Kidney epithelial cell (primary cell): ENCODE results near the gene RIOK2. TPM values are rescaled to one million over a fixed set of nuclear protein-coding genes. Genes with fewer than 3 reads are reported as not detected.

Experiments used
- DNase-seq: peaks from one replicate; pipeline ENCODE4 v3.0.0-alpha.2; 2010; ENCODE audit warnings: low read depth
- H3K27me3 ChIP-seq: 2 replicates; pipeline ENCODE4 v1.6.0; 2011; ENCODE audit warnings: low read length; ENCODE audit not compliant: control insufficient read depth, insufficient read depth
- H3K36me3 ChIP-seq: 2 replicates; pipeline ENCODE4 v1.5.1; 2011; ENCODE audit warnings: low read length; ENCODE audit not compliant: control insufficient read depth, insufficient read depth
- H3K4me3 ChIP-seq: 2 replicates; pipeline ENCODE4 v1.5.1; 2011; ENCODE audit warnings: low read depth, mild to moderate bottlenecking, control low read depth, low read length
- total RNA-seq: library from RNA; depleted of rRNA; stranded (reverse); fragments of >200 nt; gene quantifications from 2 replicates; pipeline ENCODE4 v1.2.3, GENCODE V29; 2015
- TF ChIP-seq, protein P1 (sequence below): IDR thresholded peaks from 2 replicates; pipeline ENCODE4 v1.5.1; 2011; ENCODE audit warnings: mild to moderate bottlenecking, moderate library complexity, low read length, control low read depth, inconsistent platforms; ENCODE audit not compliant: insufficient read depth, poor library complexity, severe bottlenecking

RIOK2 gene
- total RNA-seq, 1 donor from 2014 or later, result 25.6 TPM

GRCh38 chr5:97131921-97132320 is 51.1 kb downstream of the RIOK2 start:
- no peak for DNase-seq
- TF ChIP-seq, protein P1, sequence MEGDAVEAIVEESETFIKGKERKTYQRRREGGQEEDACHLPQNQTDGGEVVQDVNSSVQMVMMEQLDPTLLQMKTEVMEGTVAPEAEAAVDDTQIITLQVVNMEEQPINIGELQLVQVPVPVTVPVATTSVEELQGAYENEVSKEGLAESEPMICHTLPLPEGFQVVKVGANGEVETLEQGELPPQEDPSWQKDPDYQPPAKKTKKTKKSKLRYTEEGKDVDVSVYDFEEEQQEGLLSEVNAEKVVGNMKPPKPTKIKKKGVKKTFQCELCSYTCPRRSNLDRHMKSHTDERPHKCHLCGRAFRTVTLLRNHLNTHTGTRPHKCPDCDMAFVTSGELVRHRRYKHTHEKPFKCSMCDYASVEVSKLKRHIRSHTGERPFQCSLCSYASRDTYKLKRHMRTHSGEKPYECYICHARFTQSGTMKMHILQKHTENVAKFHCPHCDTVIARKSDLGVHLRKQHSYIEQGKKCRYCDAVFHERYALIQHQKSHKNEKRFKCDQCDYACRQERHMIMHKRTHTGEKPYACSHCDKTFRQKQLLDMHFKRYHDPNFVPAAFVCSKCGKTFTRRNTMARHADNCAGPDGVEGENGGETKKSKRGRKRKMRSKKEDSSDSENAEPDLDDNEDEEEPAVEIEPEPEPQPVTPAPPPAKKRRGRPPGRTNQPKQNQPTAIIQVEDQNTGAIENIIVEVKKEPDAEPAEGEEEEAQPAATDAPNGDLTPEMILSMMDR, result no peak

DNA sequence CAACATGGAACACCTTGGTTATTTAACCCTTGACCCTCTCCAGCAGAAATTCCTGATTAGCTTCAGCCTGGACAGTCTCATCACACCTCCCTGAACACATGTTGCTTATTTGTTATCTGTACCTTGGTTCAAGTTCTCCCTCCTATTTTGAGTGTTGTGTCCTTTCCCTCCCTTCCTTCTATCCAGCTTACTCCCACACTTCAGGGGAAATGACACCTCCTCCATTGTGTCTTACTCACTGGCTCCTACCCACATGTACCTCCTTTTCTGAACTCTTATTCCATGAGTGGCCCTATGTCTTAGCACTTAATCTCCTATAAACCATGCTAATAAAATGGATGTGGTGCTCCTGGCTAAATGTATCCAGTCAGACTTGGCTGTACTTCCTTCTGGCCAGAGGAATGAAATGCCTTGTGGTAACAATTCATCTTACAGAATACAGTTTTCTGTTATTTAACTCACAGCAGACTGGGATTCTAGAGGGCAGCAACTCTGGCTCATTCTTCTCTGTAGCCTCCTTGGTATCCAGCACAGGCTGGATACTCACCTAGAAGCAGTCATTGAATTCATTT is 51.8 kb downstream of the RIOK2 start:
- no peaks in the 10 kb centered on the region for H3K36me3 ChIP-seq
- no peaks in the 10 kb centered on the region for H3K27me3 ChIP-seq
- TF ChIP-seq, protein P1, result no peak
- no peak overlapping the region for H3K4me3 ChIP-seq
- no peak for DNase-seq

More at GRCh38 chr5:97131921-97132320, 51.1 kb downstream of the RIOK2 start:
- Histone ChIP-seq H3K27me3 (no peaks in the 10 kb centered on the region), H3K4me3 (no peak overlapping the region), H3K36me3 (no peaks in the 10 kb centered on the region)

- TF ChIP-seq, protein P1, result no peak
- DNase-seq, result no peak
- no peaks in the 10 kb centered on the region for H3K27me3 ChIP-seq
- no peak overlapping the region for H3K4me3 ChIP-seq
- no peaks in the 10 kb centered on the region for H3K36me3 ChIP-seq
These were observed 55.3 kb downstream of the RIOK2 start for GRCh38 chr5:97127727-97128126.

- Histone ChIP-seq H3K27me3 (no peaks in the 10 kb centered on the region), H3K4me3 (no peak overlapping the region), H3K36me3 (no peaks in the 10 kb centered on the region)
- no peak for DNase-seq
- TF ChIP-seq, protein P1, result no peak
These were observed 57.8 kb downstream of the RIOK2 start for GRCh38 chr5:97125125-97125683.

DNA sequence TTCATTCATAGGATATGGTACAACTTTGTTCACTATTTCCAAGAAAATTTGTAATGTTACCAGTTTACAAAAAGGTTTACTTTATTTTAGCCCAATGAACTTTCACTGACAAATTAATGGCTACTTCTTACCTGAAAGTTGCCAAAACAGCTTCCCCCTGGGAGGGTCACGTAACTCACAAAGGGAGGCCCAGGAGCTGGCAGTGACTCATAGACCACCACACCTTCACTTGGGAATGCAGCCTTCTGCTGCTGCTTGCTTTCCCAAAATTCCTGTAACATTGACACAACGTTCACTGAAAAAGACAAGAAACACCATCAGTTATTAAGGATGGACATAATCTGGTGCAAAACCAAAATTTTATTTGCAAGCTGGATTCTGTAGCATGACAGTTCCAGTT is 58.7 kb downstream of the RIOK2 start:
- TF ChIP-seq, protein P1, result no peak
- no peaks in the 10 kb centered on the region for H3K27me3 ChIP-seq
- no peak overlapping the region for H3K4me3 ChIP-seq
- no peaks in the 10 kb centered on the region for H3K36me3 ChIP-seq
- DNase-seq, result no peak

- no peak overlapping the region for H3K4me3 ChIP-seq
- TF ChIP-seq, protein P1, result no peak
- no peak for DNase-seq
- H3K27me3 ChIP-seq, result no peaks in the 10 kb centered on the region
- H3K36me3 ChIP-seq, result no peaks in the 10 kb centered on the region
These were observed 61.2 kb downstream of the RIOK2 start for GRCh38 chr5:97121848-97122247.
